HFF-Myc (cell line): ENCODE measurements around the gene MS4A15.
"Not testable (repeated sequence)": the region's sequence is repeated elsewhere in the genome, so short reads cannot be mapped to it uniquely, and the experiment has no call there.

Experiments
- DNase-seq: peaks from one replicate; pipeline ENCODE4 v3.0.0-alpha.2; 2011; ENCODE audit warnings: low read depth; ENCODE audit errors: extremely low read depth
- H3K4me3 ChIP-seq: replicated peaks from 2 replicates; pipeline ENCODE4 v1.5.1; 2011; ENCODE audit warnings: low read depth, mild to moderate bottlenecking, control low read depth, low read length
- CTCF ChIP-seq: IDR thresholded peaks from 2 replicates; pipeline ENCODE4 v1.5.1; 2012; ENCODE audit warnings: mild to moderate bottlenecking, low read depth, low read length, control low read depth; ENCODE audit errors: missing control alignments

The MS4A15 gene, protein sequence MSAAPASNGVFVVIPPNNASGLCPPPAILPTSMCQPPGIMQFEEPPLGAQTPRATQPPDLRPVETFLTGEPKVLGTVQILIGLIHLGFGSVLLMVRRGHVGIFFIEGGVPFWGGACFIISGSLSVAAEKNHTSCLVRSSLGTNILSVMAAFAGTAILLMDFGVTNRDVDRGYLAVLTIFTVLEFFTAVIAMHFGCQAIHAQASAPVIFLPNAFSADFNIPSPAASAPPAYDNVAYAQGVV

GRCh38 chr11:60756307-60757032 is at the start of gene MS4A15:
Gene MS4A15, plus strand, starts transcription at chr11:60756867. Its CDS starts 6,867 bp downstream, at chr11:60763734.
- no peak for DNase-seq
- TF ChIP-seq CTCF: peak; percentile 30
- no peak within 1 kb of the TSS for H3K4me3 ChIP-seq

GRCh38 chr11:60706931-60707330 is 49.7 kb upstream of the MS4A15 start:
- no peak overlapping the region for H3K4me3 ChIP-seq
- no peak for TF ChIP-seq CTCF
- DNase-seq: no peak

GRCh38 chr11:60710482-60710881 is 46.2 kb upstream of the MS4A15 start:
- no peak for DNase-seq
- TF ChIP-seq CTCF: no peak
- no peak overlapping the region for H3K4me3 ChIP-seq

GRCh38 chr11:60711276-60711675 is 45.4 kb upstream of the MS4A15 start:
- no peak for DNase-seq
- no peak for TF ChIP-seq CTCF
- H3K4me3 ChIP-seq: no peak overlapping the region

DNA sequence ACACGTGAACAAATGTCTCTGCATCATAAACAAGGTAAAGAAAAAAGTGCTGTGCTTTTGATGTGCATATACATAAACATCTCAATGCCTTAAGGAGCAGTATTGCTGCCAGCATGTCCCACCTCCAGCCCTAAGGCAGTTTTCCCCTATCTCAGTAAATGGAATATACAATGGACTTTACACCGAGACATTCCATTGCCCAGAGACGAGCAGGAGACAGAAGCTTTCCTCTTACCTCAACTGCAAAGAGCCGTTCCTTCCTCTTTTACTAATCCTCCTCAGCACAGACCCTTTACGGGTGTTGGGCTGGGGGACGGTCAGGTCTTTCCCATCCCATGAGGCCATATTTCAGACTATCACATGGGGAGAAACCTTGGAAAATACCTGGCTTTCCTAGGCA is 43.2 kb upstream of the MS4A15 start:
- H3K4me3 ChIP-seq, DNase-seq: not testable (repeated sequence)

DNA sequence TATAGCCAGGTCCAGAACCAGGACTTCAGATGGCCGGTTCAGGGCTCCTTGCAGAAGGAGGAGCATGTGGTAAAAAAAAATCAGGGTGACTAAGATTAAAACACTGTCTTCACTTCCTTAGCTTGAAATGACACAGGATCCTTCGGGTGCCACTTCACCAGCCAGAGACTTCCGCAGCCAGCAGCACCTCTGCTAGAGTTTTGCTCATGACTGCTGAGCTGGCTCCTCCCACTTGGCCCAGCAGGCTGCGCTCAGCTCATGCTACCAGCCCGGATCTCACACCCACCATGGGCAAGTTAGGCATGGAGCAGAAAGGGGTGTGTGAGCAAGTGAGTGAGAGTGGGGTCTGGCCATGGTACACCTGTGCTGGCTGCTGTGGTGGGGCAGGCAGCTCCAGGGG is 38.7 kb upstream of the MS4A15 start:
- DNase-seq: no peak
- H3K4me3 ChIP-seq: no peak overlapping the region
- TF ChIP-seq CTCF: no peak

DNA sequence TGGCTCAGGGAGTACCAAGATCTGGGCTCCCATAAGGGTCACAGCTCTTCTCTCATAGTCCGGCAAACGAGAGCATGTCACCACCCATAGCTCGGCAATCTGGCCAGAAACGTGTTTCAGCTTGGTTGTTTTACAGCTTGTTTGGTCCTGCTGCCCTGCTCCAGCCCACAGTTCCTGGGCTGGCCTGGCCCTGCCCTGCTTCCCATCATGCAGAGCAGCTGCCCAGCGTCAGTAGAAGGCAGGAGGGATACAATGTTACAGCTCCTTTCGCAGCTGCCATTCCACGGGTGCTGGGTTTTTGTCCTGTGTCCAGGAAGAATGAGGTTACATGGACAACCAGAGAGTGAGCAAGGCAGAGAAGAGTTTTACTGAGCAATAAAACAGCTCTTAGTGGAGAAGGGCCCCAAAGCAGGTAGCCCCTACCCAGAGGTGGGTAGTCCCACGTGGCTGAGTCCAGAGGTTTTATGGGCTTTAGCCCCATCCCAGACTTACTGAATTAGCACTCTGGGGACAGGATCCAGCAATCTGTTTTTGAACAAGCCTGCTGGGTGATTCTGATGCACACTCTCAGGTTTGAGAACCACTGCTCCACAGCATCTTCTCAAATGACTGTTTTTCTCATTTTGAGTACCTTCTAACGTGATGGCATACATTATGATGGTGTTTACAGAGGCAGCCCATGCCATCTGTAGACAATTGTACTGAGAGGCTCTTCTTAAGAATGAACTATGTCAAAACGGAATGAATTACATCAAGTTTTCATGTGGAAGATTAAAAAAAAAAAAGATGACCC is 37.9 kb upstream of the MS4A15 start:
- no peak overlapping the region for H3K4me3 ChIP-seq
- TF ChIP-seq CTCF: no peak
- DNase-seq: no peak
